Lung (tissue), 12 donors: ENCODE results near the gene AGPAT2. TPM values are rescaled to one million over a fixed set of nuclear protein-coding genes. Genes with fewer than 3 reads are reported as not detected.

Experiments
- ATAC-seq: fragments of 200-7000 bp; cut with Tn5 transposase; one replicate; pipeline ENCODE4 v1.9.1; 2020; ENCODE audit warnings: moderate number of reproducible peaks; ENCODE audit not compliant: insufficient read depth, low FRiP score
- DNase-seq, 3 donors: peaks; one replicate each; pipeline ENCODE4 v3.0.0-alpha.2; 2013 to 2017
- H3K27ac ChIP-seq, 2 donors: one replicate each; pipeline ENCODE4 v1.5.1; 2013; ENCODE audit warnings: mild to moderate bottlenecking in 2 of 2, moderate library complexity in 2 of 2, control low read depth in 1 of 2, inconsistent platforms in 1 of 2, low read depth in 1 of 2, low read length in 1 of 2
- H3K27me3 ChIP-seq, 3 donors: one replicate each; pipeline ENCODE4 v1.5.1; 2013; ENCODE audit warnings: low read length in 2 of 3; ENCODE audit not compliant: control insufficient read depth in 3 of 3, insufficient read depth in 3 of 3
- H3K36me3 ChIP-seq, 4 donors: one replicate each; pipeline ENCODE4 v1.5.1; 2013; ENCODE audit warnings: low read length in 4 of 4, mild to moderate bottlenecking in 1 of 4, moderate library complexity in 1 of 4; ENCODE audit not compliant: control insufficient read depth in 4 of 4, insufficient read depth in 4 of 4
- H3K4me1 ChIP-seq, 5 donors: one replicate each; pipeline ENCODE4 v1.5.1; 2013; ENCODE audit warnings: low read length in 5 of 5, mild to moderate bottlenecking in 2 of 5, moderate library complexity in 1 of 5; ENCODE audit not compliant: control insufficient read depth in 5 of 5, insufficient read depth in 5 of 5
- H3K4me3 ChIP-seq: one replicate; pipeline ENCODE4 v1.5.1; 2013; ENCODE audit warnings: mild to moderate bottlenecking, control low read depth, moderate library complexity
- H3K9ac ChIP-seq, 2 donors: one replicate each; pipeline ENCODE4 v1.5.1; 2013; ENCODE audit warnings: low read length in 2 of 2, control low read depth in 1 of 2; ENCODE audit not compliant: insufficient read depth in 1 of 2
- H3K9me3 ChIP-seq, 4 donors: one replicate each; pipeline ENCODE4 v1.5.1; 2013; ENCODE audit warnings: low read length in 3 of 4, mild to moderate bottlenecking in 1 of 4, moderate library complexity in 1 of 4; ENCODE audit not compliant: control insufficient read depth in 4 of 4, insufficient read depth in 3 of 4
- WGBS, 2 donors: extraction: QIAGEN DNeasy Blood & Tissue Kit; methylation state at CpG; one replicate each; pipeline ENCODE4 v1.1.7; 2013; 5-methylcytosine and 5-hydroxymethylcytosine counted together
- polyA plus RNA-seq, 2 donors: library from polyadenylated mRNA; stranded (reverse); fragments of 200-250 nt; gene quantifications; one replicate each; pipeline ENCODE4 v1.2.1, GENCODE V29; 2013
- total RNA-seq, 2 donors: library from RNA; depleted of rRNA in 1 of 2; stranded (reverse); fragments of >200 nt in 1 of 2; gene quantifications; one replicate each; pipeline ENCODE4 v1.2.1, GENCODE V29; 2014 to 2021
- TF ChIP-seq, protein P1 (sequence below): IDR thresholded peaks from 2 replicates; pipeline ENCODE4 v1.5.1; 2012; ENCODE audit warnings: mild to moderate bottlenecking; ENCODE audit errors: control extremely low read depth, extremely low read depth
- donor health status: control.
- donor health status: control.
- donor health status: Bipolar disorder and iron deficiency.
- donor health status: healthy.
- donor health status: DM: yes; HTN: yes; CAD: no.

AGPAT2 gene
- total and polyA plus RNA-seq, 4 donors: 81.7 to 277 (median 177) TPM

- Histone ChIP-seq H3K27me3 (peaks cover 0 to 2% (median 0%) of the 10 kb centered on the region in 3 donors), H3K27ac (peak overlapping the region in 1 of 2 donors; percentile 47), H3K9ac (no peak overlapping the region), H3K4me3 (no peak overlapping the region), H3K36me3 (no peaks in the 10 kb centered on the region), H3K9me3 (no peaks in the 10 kb centered on the region), H3K4me1 (peaks cover 0 to 17% (median 5%) of the 10 kb centered on the region in 5 donors)
- DNase-seq (peak in 1 of 3 donors; percentile 41), ATAC-seq (no peak)
- 39 to 46% methylated on average over 32 of the region's 32 CpGs for WGBS, 2 donors
- TF ChIP-seq, protein P1, sequence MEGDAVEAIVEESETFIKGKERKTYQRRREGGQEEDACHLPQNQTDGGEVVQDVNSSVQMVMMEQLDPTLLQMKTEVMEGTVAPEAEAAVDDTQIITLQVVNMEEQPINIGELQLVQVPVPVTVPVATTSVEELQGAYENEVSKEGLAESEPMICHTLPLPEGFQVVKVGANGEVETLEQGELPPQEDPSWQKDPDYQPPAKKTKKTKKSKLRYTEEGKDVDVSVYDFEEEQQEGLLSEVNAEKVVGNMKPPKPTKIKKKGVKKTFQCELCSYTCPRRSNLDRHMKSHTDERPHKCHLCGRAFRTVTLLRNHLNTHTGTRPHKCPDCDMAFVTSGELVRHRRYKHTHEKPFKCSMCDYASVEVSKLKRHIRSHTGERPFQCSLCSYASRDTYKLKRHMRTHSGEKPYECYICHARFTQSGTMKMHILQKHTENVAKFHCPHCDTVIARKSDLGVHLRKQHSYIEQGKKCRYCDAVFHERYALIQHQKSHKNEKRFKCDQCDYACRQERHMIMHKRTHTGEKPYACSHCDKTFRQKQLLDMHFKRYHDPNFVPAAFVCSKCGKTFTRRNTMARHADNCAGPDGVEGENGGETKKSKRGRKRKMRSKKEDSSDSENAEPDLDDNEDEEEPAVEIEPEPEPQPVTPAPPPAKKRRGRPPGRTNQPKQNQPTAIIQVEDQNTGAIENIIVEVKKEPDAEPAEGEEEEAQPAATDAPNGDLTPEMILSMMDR: peak; percentile 31
Observed at GRCh38 chr9:136694163-136694871, 7.1 kb upstream of the AGPAT2 start.

- Histone ChIP-seq H3K36me3 (no peaks in the 10 kb centered on the region), H3K4me3 (no peak overlapping the region), H3K9ac (no peak overlapping the region), H3K9me3 (no peaks in the 10 kb centered on the region), H3K27ac (peak overlapping the region in 1 of 2 donors; percentile 78), H3K4me1 (peaks cover 0 to 20% (median 11%) of the 10 kb centered on the region in 5 donors), H3K27me3 (peaks cover 0 to 2% (median 0%) of the 10 kb centered on the region in 3 donors)
- TF ChIP-seq, protein P1: no peak
- DNase-seq (no peak), ATAC-seq (peak; percentile 65)
- 55 to 70% methylated on average over 15 of the region's 15 CpGs for WGBS, 2 donors
Observed at GRCh38 chr9:136693490-136694162, 6.4 kb upstream of the AGPAT2 start.

DNA sequence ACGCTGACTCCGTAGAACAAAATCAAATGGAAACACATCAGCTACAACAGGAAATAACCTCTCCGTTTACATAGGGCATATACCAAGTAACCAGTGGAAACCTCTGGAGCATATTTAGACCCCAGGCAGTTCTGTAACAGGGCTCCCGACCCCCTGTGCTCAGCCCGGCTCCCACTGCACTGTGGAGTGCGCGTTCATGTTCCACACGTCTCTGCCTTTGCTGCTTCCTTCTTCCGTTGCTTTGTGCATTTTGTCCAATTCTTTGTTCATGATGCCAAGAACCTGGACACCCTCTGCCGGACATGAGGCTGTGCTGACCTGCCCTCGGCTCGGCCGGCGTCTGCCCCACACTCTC lies 5.9 kb upstream of the AGPAT2 start:
- H3K9ac ChIP-seq: no peak overlapping the region
- TF ChIP-seq, protein P1: no peak
- no peak for DNase-seq
- H3K36me3 ChIP-seq: no peaks in the 10 kb centered on the region
- H3K4me1 ChIP-seq: peaks cover 0 to 22% (median 15%) of the 10 kb centered on the region in 5 donors
- H3K27me3 ChIP-seq: no peaks in the 10 kb centered on the region
- ATAC-seq: no peak
- WGBS, 2 donors: 63 to 73% methylated on average over 14 of the region's 14 CpGs
- H3K27ac ChIP-seq: peak overlapping the region in 1 of 2 donors; percentile 78
- H3K9me3 ChIP-seq: no peaks in the 10 kb centered on the region
- H3K4me3 ChIP-seq: no peak overlapping the region
